Muscle of back (tissue), 11 donors: ENCODE results near the gene PARN. TPM values are rescaled to one million over a fixed set of nuclear protein-coding genes. Genes with fewer than 3 reads are reported as not detected.
A peak's percentile ranks its signal among the peaks of the same experiment; 100 is the strongest.
"Not testable (repeated sequence)": the region's sequence is repeated elsewhere in the genome, so short reads cannot be mapped to it uniquely, and the experiment has no call there.

Experiments
- DNase-seq, 3 donors: peaks; one replicate each; pipeline versions ENCODE4 v3.0.0 to v3.0.0-alpha.2; 2013
- polyA plus RNA-seq, 10 donors: library from polyadenylated mRNA; unstranded; fragments of 120-200 nt; gene quantifications; one replicate each; pipeline ENCODE4 v1.2.1, GENCODE V29; 2013; ENCODE audit not compliant: insufficient read length in 10 of 10

The PARN gene
- polyA plus RNA-seq, 10 donors = 12.8 to 20.0 (median 17.4) TPM

- DNase-seq = no peak
These were observed 157.7 kb downstream of the PARN start for GRCh38 chr16:14472357-14472756.

DNA sequence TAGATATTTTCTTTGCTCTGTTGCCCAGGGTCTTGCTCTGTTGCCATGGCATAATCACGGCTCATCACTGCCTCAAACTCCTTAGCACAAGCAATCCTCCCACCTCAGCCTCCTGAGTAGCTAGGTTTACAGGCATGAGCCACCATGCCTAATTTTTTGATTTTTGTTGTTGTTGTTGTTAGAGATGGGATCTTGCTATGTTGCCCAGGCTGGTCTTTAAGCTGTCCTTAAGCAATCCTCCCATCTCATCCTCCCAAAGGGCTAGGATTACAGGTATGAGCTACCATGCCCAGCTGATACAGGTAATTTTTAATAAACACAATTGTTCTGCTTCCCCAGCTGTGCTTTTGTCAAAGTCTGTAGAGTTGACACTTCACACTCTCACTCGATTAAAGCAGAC lies 159.3 kb downstream of the PARN start:
- no peak for DNase-seq

DNA sequence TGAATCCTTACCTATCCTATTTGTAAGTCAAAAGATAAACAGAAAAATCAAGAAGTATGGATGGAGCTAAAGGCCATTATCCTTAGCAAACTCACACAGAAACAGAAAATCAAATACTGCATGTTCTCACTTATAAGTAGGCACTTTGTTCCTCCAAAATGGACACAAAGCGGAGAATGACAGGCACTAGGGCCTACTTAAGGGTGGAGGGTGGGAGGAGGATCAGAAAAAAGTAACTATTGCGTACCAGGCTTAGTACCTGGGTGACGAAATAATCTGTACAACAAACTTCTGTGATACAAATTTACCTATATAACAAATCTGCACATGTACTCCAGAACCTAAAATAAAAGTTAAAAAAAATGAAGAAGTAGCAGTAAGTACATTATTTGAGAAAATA lies 164.3 kb downstream of the PARN start:
- DNase-seq = no peak

DNA sequence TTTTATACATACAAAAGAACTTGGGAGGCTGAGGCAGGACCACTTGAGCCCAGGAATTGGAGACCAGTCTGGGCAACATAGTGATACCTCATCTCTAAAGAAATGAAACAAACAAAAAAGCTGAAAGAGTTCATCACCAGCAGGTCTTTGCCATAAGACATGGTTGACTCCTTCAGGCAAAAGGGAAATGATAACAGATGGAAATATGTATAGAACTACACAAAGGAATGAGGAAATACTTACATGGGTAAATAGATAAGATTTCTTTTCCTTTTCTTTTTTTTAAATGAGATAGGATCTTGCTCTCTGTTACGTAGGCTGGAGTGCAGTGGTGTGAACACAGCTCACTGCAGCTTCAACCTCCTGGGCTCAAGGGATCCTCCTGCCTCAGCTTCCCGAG lies 165.3 kb downstream of the PARN start:
- no peak for DNase-seq

DNA sequence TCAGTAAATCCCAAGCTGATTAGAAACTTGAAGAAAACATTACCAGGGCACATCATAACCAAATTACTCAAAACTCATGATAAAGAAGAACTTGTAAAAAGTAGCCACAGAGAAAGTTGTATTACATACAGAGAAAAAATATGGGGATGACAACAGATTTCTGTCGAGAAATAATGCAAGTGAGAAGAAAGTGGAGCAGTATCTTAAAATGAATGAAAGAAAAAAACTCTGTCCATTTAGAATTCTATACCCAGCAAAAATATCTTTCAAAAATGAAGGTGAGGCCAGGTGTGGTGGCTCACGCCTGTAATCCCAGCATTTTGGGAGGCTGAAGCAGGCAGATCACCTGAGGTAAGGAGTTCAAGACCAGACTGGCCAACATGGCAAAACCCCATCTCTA lies 165.9 kb downstream of the PARN start:
- DNase-seq = no peak

DNA sequence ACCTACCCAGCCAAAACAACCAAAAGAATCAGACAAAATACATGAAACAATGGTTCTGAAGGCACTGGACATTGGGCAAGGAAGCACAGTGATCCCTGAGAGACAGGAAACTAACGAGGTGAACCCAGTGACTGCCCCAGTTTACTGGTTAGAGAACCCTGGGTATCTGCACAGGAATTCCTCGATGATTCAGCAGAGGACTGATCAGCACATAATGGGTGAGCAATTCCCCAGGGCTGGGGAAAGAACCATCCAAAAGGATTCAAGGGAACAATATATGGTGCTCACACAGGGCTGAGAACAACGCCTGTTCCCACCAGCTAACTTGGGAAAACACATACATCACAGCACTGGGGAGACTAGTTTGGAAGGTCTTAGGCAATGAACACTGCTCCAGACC lies 167.2 kb downstream of the PARN start:
- DNase-seq = no peak

DNA sequence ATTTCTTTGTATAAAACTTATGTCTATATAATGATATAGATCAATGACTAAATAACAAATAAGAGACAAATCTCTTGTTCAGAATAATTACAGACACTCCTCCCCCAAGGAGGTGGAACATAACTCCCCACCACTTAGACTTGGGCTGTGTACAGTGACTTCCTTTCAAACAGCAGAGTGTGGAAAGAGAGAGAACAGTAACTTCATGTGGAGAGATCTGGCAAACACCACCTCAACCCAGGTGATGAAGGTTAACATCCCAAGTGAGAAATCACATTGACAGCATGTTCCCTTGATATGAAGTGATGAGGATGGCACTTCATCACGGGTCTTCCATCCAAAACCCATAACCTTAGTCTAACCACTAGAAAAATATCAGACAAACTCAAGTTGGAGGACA lies 169.3 kb downstream of the PARN start:
- DNase-seq = no peak

DNA sequence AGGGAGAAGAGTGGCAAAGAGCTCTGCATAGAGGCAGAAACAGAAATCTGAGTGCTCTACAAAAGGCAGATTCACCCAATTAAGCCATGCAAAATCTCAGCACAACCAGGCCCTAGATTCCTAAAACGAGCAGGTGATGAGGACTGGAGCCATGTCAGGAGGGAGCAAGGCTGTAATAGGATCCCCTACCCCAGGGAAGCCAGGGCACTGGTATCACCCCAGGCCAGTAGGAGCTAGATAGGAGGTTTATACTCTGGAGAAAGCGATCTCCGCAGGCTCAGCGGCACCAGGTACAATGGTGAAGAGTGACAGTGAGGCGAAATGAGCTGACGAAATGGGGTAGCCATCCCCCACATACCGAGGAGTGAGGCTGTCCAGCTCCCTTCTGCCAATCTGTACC lies 171.5 kb downstream of the PARN start:
- no peak for DNase-seq

DNA sequence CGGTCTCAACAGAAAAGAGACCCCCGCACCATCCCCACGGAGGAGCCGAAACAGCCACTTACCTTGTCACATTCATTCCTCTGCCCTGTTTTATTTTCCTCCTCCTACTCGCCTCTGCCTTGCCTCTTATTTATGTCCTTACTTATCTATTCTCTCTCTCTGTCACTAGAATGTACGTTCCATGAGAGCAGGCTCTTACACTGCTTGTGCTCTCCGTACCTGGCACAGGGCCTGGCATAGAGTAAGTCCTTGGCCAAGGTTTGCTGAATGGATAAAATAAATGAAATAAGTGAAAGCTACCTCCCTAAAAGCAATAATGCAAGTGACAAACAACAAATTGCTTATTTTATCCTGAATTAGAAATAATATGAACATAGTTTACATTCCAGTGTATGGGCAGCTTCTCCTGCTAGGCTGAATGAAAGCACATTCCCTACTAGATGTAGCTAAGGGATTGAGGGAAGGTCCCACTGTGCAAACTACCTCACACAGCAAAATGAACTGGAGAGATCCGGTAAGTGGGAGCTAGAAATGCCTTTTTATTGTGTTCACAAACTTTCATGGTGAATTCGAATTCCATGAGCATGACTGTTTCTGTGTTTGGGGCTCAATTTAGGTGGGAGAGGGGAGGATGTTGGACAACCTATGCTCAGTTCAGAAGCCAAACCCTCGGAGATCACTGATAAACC lies 173.1 kb downstream of the PARN start:
- DNase-seq = no peak

- peak; percentile 23 to 41 (median 40) for DNase-seq
These were observed 174.5 kb downstream of the PARN start for GRCh38 chr16:14455573-14455972.

GRCh38 chr16:14454391-14454790 lies 175.7 kb downstream of the PARN start:
- DNase-seq = no peak

DNA sequence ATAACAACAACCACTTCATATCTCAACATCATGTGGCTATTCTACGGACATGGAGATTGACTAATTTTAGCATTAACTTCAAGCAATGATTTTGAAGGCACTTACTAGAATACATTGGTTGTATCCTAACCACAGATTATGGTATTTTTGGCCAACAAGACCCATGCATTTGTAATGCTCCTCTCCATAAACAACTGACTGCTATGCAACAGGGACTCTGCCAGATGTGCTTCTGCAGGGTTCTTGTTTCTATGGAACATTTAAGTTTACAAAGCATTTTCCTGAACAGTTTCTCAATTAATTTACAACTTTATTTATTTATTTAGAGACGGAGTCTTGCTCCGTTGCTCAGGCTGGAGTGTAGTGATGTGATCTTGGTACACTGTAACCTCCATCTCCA lies 178.0 kb downstream of the PARN start:
- DNase-seq = no peak

DNA sequence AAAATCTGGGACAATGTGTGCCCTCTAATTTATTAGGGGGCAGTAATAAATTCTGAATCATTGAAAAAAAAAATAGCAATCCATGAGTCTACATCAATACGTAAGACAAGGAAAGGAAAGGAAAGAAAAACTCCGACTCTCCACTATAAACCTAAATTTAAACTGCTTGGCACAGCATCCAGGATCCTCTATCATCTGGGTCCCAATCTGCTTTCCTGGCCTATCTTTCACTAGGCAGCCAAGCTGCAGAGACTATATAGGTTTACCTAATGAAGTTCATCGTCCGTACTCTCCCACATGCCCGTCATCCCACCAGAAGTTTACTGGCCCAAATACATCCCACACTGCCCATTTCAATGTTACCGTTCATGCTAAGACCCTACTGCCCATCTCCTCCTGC lies 179.2 kb downstream of the PARN start:
- no peak for DNase-seq

- DNase-seq = no peak
These were observed 180.1 kb downstream of the PARN start for GRCh38 chr16:14449790-14450480.

DNA sequence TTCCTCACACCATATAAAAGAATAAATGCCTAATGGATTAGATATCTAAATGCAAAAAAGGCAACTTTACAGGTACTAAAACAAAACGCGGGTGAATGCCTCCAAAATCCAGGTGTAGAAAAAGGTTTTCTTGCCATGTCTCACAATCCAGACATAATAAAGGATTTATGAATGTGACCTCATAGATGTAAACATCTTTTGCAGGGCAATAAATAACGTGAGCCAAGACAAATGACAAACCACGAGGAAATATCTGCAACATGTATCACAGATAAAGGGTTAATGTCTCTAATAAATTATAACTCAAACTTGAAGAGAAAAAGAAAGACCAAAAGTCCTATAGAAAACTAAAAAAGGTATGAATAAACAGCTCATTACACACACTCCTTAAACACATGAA lies 180.7 kb downstream of the PARN start:
- no peak for DNase-seq

DNA sequence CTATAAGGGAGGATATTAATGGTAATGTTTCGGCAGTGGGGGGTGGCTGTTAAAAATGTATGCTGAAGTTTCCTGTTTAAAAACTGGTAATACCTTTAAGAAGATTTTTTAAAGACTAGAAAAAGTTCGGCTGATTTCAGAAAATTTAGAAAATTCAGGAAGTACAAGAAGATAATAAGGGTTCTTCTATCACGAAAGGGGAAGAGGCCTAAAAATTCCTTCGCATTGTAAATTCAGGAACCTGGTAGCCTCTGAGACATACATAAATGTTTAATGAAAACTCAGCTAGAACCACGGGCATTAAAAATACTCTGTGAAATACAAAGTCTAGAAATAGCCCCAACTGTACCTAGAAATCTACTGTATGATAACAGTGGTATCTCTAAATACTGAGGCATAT lies 181.2 kb downstream of the PARN start:
- DNase-seq = no peak

- DNase-seq = no peak
These were observed 182.3 kb downstream of the PARN start for GRCh38 chr16:14447783-14448182.

GRCh38 chr16:14446796-14447195 lies 183.3 kb downstream of the PARN start:
- DNase-seq = peak in 1 of 3 donors; percentile 21

DNA sequence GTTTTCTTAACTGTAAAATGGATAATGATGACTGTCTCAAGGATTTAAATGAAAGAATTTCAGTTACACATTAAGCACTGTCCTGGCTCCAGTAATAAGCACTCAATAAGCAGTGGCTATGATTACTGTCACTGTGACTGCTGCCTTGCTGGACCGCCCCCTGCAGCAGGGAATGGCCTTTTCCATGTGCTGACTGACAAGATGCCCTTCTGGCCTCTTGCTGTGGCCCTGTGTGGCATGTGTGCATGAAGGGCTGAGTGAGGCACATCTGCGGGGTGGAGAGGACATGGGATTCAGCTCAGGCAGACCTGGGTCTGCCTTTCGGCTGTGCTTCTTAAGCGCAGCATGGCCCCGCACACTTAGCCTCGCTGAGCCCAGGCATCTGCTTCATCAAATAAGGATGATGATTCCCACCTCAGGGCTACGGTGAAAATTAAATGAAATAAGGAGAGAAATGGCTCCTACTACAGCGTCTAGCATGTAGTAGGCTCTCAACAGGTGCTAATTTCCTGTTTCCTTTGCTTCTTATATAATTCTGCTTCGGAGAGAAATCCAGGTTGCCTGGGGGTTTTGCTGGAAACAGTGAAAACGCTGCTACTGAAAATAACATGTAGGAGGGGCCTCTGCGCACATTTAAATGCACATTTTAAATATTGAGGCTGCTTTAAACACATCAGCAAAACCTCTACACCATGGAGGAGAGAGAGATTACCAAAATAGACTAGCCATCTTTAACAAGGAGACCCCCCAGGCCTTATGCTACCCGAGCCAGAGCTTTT lies 183.9 kb downstream of the PARN start:
- DNase-seq = no peak

DNA sequence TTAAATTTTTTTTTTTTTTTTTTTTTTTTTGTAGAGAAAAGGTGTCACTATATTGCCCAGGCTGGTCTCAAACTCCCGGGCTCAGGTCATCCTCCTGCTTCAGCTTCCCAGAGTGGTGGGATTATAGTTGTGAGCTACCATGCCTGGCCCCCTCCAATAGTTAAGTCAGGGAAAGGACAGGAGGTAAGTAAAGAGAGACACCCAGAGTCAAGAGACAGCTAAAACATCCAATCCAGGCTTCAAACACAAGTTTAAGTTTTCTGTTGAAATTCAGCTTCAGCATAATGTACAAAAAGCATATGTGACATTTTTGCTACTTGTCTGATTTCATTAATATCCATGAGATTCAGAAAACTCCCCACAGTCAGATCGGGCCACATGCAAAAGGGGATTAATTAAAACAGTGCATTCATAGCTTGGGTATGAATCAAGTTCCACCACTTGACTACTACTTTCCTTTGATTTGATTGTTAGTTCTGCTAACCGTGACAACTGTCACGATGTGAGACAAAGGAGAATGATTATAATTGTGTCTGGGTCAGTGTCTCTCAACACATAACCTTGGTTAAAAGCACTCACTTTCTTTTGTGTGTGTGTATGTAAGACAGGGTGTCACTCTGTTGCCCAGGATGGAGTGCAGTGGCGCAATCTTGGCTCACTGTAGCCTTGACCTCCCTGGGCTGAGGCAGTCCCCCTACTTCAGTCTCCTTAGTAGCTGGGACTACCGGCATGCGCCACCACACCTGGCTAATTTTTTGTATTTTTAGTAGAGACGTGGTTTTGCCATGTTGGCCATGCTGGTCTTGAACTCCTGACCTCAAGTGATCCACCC lies 184.9 kb downstream of the PARN start:
- DNase-seq = no peak

DNA sequence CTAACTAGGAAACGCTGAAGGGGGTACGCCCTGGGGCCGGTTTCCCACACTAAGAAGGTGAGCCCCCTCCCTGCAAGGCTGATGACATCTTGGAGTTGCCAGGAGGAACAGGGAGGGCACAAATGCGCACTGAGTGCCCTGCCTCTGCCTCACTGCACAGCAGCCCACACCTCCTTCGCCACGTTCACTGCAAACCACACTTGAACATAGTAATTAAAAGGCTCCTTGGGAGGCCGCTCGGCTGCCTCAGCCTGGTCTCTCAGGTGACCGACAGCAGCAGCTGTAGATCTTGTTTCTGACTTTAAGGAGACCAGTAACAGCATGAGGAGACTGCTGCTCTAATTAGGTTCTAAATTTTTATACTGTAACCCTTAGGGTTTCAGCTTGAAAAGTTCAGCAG lies 188.5 kb downstream of the PARN start:
- DNase-seq = not testable (repeated sequence)

DNA sequence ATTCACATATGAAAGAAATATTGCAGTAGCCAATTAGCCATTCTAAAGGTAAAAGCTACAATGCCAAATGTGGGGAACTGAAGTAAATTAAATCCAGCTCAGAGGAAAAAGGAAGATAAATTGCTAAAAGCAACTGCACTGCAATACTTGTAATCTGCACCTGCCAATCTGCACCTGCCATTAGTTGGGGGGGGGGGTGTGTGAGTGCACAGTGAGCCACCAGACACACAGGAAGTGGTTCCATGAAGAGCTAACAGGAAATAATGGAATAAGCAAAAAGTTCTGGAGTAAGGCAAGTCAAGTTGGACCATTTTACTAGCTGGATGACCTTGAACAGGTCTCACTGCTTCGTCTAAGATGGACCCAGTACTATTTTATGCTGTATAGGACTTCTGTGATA lies 191.8 kb downstream of the PARN start:
- no peak for DNase-seq
